ENCODE results near the gene IL1RAPL2.

DNA sequence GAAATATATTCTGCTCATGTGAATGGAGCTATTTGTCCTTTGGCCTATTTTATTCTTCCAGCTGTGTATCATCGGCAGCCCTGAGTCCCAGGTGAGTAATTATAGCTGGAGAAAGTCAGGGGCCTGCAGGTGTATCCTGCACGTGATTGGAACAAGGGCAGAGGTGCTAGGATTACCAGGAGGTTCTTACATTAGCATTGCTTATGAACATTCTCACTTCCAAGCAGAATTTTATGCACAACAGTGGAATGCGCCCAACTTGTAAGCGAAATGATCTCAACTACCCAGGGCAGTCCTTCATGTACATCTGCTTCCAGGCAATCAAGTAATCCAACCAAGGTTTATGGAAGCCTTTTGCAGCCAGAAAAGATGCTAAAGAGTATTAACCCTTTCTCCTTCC is 1187.4 kb downstream of the IL1RAPL2 start:
- TF ChIP-seq EZH2 (IDR thresholded peaks at IDR 0.05), result no peak
- no peak for TF ChIP-seq POLR2AphosphoS5 (IDR thresholded peaks at IDR 0.05; ENCODE audit: borderline replicate concordance, low read depth, low read length)
